ENCODE data around the gene SNX2.
A peak's percentile ranks its signal among the peaks of the same experiment; 100 is the strongest.

Gene SNX2, protein sequence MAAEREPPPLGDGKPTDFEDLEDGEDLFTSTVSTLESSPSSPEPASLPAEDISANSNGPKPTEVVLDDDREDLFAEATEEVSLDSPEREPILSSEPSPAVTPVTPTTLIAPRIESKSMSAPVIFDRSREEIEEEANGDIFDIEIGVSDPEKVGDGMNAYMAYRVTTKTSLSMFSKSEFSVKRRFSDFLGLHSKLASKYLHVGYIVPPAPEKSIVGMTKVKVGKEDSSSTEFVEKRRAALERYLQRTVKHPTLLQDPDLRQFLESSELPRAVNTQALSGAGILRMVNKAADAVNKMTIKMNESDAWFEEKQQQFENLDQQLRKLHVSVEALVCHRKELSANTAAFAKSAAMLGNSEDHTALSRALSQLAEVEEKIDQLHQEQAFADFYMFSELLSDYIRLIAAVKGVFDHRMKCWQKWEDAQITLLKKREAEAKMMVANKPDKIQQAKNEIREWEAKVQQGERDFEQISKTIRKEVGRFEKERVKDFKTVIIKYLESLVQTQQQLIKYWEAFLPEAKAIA

DNA sequence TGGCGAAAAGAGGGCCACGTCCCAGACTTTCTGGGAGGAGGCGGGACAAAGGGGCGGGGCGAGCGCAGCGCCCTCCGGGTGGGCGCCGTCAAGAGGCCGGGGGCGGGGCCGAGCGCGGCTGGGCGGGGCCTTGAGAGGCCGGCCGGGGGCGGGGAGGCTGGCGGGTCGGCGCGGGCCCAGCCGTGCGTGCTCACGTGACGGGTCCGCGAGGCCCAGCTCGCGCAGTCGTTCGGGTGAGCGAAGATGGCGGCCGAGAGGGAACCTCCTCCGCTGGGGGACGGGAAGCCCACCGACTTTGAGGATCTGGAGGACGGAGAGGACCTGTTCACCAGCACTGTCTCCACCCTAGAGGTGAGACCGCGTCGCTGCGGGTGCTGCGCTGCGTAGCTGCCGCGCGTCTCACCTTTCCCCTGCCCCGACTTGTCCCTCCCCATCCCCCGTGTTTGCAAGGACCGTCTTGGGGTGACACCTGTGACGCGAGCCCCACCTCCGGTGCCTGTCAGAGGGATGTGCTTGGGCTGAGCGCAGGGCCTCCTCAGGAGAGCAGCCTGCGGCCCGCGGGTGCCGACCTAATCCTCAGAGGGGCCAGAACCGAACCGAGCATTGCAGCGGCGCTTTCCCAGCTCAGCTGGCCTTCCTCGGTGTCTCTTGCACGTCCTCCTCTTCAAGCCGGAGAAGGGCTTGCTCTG, at the start of gene SNX2:
Gene SNX2, plus strand, starts transcription at position 220 of the 689 bp plus-strand sequence. Its CDS starts 24 bp downstream, at position 244.
- H3K4me3 ChIP-seq (ENCODE audit: low read depth, low read length), result peak within 1 kb of the TSS; percentile 80
- TF ChIP-seq, protein P1, sequence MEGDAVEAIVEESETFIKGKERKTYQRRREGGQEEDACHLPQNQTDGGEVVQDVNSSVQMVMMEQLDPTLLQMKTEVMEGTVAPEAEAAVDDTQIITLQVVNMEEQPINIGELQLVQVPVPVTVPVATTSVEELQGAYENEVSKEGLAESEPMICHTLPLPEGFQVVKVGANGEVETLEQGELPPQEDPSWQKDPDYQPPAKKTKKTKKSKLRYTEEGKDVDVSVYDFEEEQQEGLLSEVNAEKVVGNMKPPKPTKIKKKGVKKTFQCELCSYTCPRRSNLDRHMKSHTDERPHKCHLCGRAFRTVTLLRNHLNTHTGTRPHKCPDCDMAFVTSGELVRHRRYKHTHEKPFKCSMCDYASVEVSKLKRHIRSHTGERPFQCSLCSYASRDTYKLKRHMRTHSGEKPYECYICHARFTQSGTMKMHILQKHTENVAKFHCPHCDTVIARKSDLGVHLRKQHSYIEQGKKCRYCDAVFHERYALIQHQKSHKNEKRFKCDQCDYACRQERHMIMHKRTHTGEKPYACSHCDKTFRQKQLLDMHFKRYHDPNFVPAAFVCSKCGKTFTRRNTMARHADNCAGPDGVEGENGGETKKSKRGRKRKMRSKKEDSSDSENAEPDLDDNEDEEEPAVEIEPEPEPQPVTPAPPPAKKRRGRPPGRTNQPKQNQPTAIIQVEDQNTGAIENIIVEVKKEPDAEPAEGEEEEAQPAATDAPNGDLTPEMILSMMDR (IDR thresholded peaks at IDR 0.05; ENCODE audit: low read depth, low read length, missing control alignments), result peak; percentile 46
- peak; percentile 61 for DNase-seq (ENCODE audit: low read depth)

DNA sequence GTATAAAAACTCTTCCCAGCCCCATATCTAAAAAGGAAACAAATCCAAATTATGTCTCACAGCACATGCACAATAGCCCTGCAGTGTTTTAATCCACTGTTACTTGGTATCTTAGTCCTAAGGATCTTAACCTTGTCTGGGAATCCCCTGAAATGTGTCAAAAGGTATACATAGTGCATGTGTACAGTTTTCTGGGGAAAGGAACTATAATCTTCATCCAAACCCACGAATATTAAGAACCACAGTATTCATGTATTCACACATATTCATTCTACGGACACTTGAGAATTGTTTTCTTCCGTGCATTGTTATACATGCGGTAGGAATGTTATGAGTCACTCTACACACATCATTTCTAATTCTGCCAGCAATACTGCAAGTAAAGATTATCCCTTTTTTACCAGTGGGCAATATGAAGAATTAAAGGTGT, 47.8 kb upstream of the SNX2 start:
- TF ChIP-seq, protein P1 (IDR thresholded peaks at IDR 0.05; ENCODE audit: low read depth, low read length, missing control alignments), result no peak
- no peak overlapping the region for H3K4me3 ChIP-seq (ENCODE audit: low read depth, low read length)
- no peak for DNase-seq (ENCODE audit: low read depth)

DNA sequence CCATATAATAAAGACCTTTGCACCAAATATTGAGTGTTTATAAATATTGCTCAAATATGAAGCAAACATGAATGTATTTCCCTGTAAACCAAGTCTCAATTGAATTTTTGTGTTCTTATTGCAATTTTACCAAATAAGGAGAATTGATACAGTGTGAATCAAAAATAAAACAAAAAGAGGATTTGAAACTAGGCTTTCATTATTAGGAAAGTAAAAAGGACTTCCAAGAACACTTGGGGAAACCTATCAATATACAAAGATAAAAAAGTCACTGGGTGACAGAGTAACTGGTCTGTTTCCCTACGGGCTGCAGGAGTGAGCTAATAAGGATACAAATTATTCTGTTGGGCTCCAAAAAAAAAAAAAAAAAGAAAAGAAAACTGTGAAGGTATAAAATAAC, 44.8 kb upstream of the SNX2 start:
- TF ChIP-seq, protein P1 (IDR thresholded peaks at IDR 0.05; ENCODE audit: low read depth, low read length, missing control alignments), result no peak
- no peak overlapping the region for H3K4me3 ChIP-seq (ENCODE audit: low read depth, low read length)
- no peak for DNase-seq (ENCODE audit: low read depth)

DNA sequence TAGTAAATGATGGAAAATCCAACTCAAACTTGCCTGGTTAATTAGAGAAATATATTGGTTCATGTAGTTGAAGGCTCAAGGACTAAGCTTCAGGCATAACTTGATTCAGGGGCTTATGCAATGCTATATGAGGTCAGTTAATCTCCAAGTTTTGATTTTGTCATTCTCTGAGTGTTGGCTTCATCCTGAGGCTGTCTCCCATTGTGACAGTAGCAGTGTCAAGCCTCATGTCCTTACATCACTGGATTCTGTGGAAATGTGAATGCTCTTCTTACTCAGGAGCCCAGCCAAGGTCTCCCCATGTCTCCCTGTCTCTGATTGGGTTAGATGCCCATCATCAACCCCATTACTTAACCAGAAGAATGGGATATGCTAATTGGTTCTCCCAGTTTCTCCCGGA, 44.4 kb upstream of the SNX2 start:
- TF ChIP-seq, protein P1 (IDR thresholded peaks at IDR 0.05; ENCODE audit: low read depth, low read length, missing control alignments), result no peak
- no peak overlapping the region for H3K4me3 ChIP-seq (ENCODE audit: low read depth, low read length)
- DNase-seq (ENCODE audit: low read depth), result no peak

DNA sequence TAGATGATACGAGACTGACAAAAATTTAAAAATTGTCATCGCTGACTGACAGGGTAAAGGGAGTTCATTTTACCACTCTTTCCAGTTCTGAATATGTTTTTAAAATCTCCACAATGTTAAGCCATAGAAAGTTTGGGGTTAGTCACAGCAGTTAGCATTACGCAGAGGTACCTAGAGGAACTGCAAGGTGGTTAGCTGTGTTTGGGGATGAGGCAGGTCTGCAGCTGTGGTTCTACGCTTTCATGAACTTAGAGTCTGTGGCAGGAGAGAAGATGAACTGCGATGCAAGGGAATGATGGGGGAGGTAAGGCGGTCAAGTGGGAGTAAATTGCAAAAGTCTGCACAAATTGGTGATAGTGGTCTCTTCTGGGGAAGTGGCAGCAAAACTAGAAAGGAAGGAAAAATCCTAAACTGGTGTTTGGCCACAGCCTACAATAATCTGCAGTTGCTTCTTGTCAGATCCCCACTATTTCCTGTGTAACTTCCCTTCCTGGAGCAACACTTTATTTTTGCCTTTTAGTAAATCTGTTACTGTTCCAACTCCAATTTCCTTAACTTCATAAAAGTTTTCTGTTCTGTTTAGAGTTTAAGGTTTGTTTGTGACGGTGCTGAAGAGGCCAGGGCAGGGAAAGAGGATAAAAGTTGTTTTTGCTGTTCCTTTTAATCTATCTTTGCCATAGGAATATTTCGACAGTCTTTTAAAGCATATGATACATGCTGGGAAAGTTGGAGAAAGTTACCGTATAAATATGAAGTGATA, 38.6 kb upstream of the SNX2 start:
- DNase-seq (ENCODE audit: low read depth), result no peak
- TF ChIP-seq, protein P1 (IDR thresholded peaks at IDR 0.05; ENCODE audit: low read depth, low read length, missing control alignments), result no peak
- H3K4me3 ChIP-seq (ENCODE audit: low read depth, low read length), result no peak overlapping the region

DNA sequence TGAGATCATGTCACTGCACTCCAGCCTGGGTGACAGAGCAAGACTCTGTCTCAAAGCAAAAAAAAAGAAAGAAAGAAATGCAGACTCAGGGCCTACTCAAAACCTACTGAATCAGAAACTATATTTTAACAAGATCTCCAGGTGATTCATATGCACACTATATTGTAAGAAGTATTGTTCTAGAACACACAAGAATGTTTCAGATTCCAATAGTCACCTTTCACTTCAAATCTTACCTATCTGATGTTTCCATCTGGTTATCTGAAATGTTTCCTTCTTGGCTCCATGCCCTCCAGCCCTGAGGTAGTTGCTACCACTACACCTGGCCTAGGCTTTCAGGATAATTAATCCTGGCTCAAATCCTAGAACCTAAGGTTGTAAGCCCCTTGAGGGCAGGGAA, 36.8 kb upstream of the SNX2 start:
- no peak for DNase-seq (ENCODE audit: low read depth)
- TF ChIP-seq, protein P1 (IDR thresholded peaks at IDR 0.05; ENCODE audit: low read depth, low read length, missing control alignments), result no peak
- H3K4me3 ChIP-seq (ENCODE audit: low read depth, low read length), result no peak overlapping the region
